Fibroblast of upper back skin (primary cell): ENCODE data around the gene ADCY2.

ENCODE experiments used
- DNase-seq: peaks from one replicate; pipeline ENCODE4 v3.0.0-alpha.2; 2013

Gene ADCY2

DNA sequence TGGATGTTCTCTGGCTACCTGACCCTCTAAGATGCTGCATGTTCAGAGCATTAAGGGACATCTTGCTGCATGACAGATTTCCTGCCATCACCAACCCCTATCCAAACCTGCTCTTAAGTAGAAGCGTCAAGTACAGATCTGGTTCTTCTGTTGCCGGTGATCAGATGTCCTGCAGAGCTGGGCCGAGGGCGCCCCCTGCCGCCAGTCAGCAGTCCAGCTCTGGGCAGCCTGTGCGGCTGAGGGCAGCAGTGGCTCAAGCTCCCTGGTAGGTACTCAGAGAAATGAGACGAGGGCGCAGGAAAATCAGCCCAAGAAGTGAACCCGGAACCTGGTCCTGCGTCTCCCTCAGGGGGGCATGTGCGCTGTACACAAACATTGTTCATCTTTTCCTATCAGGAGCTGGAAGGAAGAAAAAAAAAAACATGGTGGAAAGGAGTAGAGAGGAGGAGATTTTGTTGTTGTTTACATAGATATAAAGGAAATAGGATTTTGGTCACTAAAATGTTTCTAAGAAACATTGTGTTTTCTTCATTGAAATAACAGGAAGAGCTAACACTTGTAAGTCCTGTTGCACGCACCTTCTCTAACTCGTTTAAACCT is 359.2 kb downstream of the ADCY2 start:
- DNase-seq = peak; percentile 19

DNA sequence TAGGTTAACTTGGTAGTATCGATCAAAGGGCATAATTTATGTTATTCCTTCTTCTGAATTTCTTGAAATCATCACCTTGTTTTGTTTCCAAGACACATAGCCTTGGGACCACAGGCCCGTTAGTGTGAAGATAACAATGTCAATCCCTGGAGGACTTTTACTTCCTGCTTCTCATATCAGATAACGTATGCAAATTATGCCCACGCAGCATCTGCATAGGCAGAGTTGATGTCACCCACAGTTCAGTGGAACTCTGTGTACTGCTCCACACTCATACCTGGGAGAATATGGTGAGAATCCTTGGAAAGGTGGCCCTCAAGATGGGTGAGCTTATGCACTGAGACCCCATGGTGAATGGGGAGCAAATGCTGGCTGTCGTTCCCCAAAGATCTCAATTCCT is 360.0 kb downstream of the ADCY2 start:
- DNase-seq = no peak

DNA sequence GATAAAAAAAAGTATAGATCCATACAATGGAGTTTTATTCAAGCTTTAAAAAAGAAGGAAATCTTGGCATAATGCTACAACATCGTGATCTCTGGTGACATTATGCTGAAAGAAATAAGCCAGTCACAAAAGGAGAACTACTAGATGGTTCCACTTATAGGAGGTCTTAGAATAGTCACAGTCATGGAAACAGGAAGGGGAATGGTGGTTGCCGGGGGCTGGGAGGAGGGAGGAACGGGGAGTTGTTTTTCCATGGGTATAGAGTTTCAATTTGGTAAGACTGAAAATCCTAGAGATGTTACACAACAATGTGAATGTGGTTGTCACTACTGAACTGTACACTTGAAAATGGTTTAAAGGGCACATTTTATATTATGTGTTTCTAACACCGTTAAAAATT is 360.5 kb downstream of the ADCY2 start:
- no peak for DNase-seq

DNA sequence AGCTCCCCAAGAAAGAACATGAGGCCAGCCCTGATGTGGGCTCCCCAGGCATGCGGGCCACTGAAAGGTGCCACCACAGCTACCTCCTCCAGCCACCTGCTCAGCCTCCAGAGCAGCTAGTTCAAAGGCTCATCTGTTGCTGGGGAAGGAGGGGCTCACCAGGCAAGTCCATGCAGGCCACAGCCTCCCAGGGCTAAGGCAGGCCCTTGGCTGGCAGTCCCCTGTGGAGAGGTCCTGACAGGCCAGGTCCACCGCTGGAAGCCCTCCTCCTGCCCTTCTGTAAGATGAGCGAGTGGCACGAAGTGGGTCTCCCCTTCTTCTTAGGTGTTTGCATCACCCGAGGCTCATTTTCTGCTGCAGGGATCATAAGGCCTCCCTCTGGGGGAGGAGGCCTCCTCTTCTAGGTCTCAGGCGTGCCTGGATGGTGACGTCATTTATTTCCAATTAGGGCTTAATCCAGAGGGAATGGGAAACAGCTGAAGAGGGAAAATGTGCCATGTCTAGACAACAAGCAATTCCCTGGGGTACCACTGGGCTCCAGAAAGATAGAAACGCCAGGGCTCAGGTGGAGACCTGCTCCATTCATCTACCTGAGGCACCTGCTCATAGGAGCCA is 363.4 kb downstream of the ADCY2 start:
- DNase-seq = peak; percentile 18

DNA sequence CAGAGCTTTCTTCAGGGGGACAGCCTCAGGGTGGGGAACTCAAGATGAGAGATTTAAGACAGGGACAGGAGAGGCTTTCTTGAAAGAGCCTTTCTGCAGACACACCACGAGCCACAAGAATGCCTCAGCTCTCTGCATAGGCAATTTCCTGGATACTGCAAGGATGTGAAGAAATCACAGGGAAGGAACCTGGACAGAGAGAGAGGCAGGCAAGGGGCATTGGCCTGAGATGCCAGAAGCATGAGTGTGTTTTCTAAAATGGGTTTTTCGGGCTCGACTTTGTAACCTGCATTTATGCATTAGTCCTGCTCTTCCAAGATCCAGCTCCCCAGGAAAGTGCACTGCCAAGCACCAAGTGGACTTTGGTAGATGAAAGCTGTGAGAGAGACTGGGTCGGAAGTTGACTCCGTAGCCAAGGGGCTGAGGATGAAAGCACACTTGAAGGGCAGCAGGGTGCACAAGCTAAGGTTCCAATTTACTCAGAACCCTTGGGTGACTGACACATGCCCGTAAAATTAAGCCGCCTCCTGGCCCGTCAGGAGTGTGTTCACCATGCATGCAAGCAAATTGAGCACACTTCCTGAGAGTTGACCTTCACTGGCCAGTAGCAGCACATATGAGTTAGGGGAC is 364.1 kb downstream of the ADCY2 start:
- DNase-seq = no peak

DNA sequence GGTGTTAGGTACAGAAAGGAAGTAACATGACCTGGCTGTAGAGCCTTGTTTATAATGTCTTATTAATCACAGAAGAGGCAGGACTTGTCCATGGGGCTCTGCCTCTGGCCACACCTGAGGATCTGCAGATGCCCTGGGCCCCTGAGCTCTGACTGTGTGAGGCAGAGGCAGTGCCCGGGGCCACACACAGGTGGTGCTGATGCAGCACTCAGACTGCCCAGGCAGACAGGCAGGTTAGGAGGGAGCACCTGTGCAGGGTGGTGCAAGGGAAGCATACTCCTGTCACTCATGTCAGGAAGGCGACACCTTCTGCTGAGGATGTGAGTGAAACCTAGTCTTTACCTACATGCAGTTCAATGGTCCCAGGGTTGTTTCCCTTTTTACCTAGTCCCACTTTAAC is 366.3 kb downstream of the ADCY2 start:
- no peak for DNase-seq

DNA sequence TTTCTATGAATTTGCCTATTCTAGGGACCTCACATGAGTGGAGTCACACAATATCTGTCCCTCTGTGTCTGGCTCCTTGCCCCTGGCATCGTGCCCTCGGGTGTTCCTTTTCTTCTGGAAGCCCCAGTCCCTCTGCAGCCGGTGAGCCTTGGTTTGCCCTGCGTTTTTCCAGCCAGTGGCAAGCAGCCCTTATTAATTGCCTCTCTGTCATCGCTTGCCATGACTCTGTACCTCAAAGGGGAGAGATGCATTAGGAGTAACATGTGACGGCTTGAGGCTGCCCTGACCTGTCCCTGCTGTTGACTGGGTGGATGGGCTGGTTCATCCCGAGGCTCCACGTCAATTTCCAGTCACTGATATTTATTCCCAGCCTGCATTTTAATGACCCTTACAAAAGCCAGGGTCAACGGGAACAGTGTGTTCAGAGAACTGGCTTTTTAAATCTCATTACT is 367.7 kb downstream of the ADCY2 start:
- no peak for DNase-seq

DNA sequence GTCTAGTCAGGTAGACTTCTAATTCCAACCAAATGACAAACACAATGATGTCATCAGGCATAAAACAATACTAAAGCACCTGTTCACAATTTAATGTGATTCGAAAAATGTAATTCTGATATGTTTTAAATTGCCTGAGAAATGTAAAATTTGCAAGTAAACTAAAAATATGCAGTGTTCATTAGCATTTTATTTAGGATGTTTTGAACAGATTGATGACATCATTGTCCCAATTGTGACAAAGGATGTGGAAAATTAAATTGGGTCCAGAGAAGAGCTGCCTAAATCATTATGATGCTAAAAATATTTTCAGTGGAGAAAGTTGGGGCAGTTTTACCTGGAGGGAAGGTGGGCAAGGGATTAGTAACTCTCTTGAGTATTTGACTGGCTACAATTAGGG is 368.5 kb downstream of the ADCY2 start:
- no peak for DNase-seq

DNA sequence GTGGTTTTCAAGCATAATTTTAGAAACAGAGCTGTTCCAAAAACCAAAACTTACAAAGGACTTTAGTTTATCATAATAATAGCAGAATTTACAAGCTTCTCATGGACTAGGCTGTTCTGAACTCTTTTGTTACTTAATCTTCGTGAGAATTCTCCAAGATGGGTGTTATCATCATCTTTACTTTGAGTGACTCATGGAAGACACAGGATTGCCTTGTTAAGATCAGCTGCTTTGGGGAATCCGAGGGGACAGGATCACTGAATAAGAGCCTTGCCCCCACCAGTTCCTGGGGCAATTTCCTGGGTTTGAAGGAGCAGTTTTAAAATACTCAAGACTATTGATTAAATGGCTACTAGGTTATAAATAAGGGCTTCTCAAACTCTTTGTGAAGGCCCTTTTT is 374.5 kb downstream of the ADCY2 start:
- DNase-seq = no peak

DNA sequence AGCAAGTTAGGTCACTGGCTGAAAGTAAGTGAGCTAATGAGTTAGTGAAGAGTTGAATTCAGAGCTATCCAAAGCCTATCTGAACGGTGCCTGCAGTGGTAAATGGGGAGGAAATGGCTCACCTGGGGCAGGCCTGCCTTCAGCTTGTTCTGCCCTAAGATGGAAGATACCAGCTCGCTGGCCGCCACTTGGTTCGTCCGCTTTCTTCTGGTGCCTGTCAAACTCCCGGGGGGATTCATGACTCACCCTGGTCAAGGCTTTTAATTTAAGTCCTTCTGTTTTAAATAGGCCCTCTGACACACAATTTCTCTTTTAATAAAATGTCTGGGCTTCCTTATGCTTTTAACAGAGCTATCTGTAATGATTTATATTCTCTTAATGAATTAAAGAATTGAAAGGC is 376.2 kb downstream of the ADCY2 start:
- no peak for DNase-seq

DNA sequence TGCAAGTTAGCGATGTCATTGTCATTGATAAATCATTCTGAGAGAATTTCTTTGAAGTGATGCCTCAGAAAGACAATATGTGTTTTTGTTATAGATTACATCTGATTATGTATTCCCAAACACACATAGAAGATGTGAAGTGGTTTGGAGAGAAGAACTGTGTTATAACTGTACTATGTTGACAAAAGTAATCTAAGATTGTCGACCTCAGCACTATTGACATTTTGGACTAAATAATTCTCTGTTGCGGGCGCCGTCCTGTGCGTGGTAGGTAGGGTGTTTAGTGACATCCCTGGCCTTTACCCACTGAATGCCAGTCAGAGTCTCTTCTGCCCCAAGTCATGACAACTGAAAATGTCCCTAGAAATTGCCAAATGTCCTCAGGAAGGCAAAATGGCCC is 377.2 kb downstream of the ADCY2 start:
- no peak for DNase-seq

DNA sequence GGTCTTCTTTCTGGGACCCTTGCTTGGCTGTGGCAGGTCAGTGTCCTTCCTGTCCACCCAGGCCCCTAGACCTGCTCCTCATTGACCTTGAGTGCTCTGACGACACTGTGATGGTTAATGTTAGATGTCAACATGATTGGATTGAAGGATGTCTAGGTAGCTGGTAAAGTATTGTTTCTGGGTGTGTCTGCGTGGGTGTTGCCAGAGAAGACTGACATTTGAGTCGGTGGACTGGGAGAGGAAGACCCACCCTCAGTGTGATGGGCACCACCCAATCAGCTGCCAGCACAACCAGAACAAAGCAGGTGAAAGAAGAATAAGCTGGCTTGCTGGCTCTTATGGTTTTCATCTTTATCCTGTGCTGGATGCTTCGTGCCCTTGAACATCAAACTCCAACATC is 380.5 kb downstream of the ADCY2 start:
- no peak for DNase-seq

DNA sequence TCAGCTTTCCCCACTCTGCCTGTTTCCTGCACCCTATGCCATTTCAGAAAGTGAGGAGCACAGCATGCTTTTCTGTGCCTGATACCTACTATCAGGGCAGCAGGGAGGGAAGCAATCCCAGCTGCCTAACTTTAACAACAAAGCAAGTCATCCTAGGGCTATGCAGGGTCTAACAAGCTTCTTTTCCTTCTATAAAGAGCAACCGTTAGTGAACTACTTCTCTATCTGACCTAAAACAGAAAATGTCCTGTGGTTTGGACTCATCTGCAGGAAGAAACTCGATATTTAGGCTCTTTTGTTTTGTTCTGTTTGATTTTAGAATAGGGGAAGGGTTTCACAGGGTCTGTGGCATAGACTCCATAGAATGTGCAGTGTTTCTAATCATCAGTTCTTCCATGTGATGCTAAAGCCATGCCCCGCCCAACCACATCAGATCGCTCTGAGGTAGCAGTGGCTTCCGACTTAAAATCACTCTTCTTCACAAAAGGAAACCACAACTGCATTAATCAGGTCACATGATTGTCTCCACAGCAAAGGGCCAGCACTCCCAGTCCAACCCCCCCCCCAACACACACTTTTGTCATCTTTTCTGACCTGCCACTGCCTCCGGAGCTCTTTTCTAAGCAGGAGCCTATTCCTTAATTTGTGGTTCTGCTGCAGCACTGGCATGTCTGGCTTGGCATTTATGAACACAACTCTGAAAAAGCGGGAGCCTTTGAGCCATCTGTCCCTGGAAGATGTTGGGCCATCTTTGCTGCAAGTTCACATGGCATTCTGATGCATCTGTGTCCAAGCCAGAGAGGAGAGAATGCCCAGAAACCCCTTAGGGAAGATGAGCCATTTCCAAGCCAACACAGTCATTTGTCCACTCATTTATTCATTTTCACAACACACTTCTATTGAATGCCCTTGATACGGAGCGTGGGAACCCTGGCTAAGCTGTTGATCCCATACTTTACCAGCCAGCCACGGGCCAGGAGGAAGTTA is 383.4 kb downstream of the ADCY2 start:
- DNase-seq = no peak

DNA sequence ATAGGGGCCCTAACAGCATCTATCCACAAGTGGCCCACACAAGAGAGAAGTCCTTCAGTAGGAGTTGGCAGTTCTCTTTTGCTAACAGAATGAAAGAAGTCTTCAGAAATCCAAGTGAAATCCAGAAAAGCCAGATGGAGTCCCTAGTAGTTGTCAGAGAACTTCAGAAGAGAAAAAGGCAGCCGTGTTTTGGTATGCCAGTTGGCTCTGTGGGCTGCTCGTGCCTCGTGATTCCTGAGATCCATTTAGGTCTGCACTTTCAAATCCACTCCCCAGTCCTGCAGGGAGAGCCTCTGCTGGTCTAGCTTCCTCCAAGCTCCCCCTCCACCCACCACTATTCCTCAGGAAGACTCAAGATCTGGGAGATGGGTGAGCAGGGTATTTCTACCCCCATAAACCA is 386.0 kb downstream of the ADCY2 start:
- no peak for DNase-seq

DNA sequence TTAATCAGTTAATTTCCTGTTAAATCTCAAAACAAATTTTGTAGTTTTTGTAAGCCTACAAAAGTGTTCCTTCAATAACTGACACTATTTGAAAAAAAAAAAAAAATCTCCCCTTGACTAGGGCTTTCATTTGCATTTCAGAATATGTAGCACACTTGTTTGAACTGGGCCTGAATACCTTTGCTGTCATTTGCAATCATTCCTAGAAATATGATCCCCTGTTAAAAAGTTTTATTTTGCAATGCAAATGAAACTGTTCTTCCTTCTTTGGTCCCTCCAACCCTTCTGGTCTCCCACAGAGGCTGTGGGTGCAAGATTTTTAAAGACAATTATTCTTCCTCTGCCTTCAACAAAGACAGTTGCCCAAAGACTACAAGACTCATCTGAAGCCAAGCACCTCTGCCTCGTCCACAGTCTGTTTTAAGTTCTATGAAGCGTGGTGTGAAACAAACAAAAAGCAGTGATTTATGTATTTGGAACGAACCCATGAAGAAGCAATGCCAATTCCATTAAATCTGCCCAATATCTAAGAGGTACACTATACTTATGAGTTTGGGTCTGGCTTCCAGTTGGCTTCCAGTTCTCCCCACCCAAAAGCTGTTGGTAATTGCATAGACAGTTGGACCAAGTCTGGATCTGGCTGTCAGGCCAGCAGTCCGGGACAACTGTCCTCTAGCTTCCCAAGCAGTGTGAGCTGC is 388.9 kb downstream of the ADCY2 start:
- no peak for DNase-seq

DNA sequence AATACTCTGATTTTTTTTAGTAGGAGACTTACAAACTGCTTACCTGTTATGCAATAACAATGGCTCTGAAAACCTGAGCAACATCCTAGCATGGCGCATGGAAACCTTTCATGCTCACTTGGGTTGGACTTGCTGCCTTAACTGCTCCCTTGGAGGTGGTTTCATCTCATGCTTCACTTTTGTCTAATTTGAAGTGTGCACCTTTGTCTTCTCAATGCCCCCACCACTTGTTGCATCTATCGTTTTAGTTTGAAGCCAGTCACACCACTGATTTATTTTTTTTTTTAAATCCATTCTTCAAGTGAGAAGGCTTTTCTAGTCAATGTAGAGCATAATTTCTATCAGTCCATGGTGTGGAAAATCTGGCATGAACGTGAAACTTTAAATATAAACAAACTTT is 391.8 kb downstream of the ADCY2 start:
- DNase-seq = no peak

DNA sequence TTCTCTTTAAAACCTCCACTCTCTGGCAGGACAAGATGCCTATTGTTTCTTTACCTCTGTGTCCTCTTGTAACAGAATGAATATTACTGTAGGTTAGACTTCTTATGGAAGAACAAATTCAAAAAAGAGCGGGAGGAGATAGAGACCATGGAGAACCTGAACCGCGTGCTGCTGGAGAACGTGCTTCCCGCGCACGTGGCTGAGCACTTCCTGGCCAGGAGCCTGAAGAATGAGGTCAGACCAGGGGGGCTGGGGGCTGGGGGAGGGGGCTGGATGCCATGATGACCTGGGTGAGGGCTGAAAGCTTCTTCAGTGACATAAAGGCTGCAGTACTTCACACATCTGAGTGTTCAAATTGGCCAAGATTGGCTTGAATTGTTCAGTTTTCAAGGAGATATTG is 393.6 kb downstream of the ADCY2 start:
- DNase-seq = no peak

DNA sequence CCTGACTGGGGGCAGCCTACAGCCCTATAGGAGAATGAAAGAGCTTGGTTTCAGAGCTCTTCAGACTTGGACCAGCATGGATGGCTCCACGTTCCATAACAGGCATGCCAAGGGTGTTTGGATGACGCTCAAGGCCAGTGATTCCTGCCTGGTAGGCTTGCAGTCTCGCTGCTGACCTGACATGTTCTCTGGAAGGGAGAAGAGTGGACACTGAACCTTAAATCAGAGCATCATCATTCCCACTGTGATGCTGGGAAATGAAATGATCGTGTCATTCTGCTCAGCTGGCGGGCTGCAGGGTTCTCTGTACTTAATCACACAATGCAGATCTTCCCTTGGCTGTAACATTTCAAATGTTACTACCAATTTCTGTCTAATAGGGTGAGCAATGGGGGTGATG is 398.0 kb downstream of the ADCY2 start:
- DNase-seq = no peak

DNA sequence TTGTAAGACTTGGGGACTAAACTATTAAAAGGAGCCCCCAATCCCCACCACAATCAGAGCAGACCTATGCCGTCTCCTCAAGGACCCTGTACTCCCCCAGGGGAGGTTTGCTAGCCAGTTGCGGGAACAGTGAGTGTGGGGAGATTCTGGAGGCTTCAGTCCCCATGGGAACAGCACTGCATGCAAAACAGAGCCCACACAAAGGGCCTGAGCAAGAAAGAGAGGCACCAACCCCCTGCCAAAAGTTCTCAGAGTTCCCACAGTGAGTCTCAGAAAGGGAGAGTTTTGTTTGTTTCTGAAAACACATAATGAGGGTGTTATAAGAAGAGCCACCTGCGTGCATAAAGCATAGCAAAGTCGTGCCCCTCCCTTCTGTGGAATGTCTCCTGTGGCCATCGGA is 398.4 kb downstream of the ADCY2 start:
- no peak for DNase-seq

DNA sequence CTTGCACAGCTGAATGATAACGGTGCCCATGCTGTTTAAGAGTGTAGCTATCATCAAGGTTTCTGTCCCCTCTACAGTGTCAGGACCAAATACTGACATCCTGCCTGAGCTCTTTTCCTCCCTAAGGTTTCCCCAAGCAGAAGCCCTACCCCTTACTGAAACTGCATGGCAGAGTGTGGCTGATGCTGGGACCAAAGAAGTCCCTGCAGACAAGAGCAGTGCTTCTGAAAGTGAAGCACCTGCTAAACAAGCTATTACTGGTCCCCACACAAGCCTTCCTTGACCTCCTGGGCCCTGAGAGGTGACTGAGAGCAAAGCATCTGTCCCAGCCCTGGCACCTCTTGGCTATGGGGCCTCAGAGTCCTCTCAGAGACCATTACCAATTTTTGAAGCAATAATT is 398.9 kb downstream of the ADCY2 start:
- no peak for DNase-seq

DNA sequence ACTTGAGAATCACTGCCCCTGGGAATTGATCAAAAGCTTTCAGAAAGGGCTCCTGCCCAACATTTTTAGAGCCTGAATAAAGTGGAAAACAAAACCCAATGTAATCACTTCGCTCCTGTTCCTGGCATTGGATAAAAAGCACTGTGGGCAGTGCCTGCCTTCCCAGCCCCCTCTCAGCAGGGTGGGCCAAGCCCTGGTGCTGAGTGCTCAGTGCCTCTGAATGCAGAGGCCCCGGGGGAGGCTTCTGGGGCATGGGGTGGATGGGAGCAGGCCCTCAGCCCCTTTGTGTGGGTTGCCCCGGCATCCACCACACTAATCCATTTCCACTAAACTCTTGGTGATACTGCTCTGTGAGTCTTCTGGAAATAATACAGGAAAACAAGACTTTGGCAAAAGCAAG is 399.4 kb downstream of the ADCY2 start:
- no peak for DNase-seq

DNA sequence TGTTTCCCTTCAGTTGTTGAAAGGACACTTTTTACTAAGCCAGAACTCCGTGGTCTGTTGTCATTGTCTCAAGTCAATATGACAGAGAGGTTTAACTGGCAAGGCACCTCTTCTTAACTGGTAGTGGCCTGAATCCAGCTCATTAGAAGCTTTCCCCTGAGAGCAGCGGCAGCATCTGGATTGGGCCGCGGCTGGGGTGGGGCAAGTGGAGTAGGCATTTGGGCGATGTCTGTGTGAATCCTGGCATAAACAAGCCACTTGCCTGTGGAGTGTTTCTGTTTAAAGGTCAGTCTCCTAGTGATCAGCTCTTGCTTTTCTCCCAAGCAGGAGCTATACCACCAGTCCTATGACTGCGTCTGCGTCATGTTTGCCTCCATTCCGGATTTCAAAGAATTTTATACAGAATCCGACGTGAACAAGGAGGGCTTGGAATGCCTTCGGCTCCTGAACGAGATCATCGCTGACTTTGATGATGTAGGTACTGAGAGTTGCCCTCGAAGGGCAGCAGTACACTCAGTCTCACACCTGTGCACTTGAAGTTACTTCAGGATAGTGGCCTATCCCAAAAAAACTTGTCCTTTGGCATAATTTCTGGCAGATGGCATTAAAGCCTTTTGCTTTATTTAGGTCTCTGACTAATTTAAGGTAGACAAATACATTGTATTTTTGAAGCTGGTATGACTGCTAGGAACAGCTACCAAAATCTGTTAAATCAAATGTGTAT is 406.1 kb downstream of the ADCY2 start:
- no peak for DNase-seq
